ENCODE measurements around the gene DSCAM.
A peak's percentile ranks its signal among the peaks of the same experiment; 100 is the strongest.

Gene DSCAM

GRCh38 chr21:40605094-40605493 lies 241.9 kb downstream of the DSCAM start:
- peak overlapping the region; percentile 64; the same call in 1 of the 2 replicates for H3K27ac ChIP-seq
- no peak for TF ChIP-seq CTCF (conservative IDR thresholded peaks at IDR 0.05)

- no peak overlapping the region for H3K27ac ChIP-seq
- no peak for TF ChIP-seq CTCF (conservative IDR thresholded peaks at IDR 0.05)
Observed at GRCh38 chr21:40603774-40604173, 243.2 kb downstream of the DSCAM start.

- no peak overlapping the region for H3K27ac ChIP-seq
- no peak for TF ChIP-seq CTCF (conservative IDR thresholded peaks at IDR 0.05)
Observed at GRCh38 chr21:40602080-40602479, 244.9 kb downstream of the DSCAM start.

- no peak for TF ChIP-seq CTCF (conservative IDR thresholded peaks at IDR 0.05)
- H3K27ac ChIP-seq, result no peak overlapping the region
Observed at GRCh38 chr21:40595806-40596205, 251.2 kb downstream of the DSCAM start.

- no peak for TF ChIP-seq CTCF (conservative IDR thresholded peaks at IDR 0.05)
- no peak overlapping the region for H3K27ac ChIP-seq
Observed at GRCh38 chr21:40587736-40588346, 259.1 kb downstream of the DSCAM start.

GRCh38 chr21:40586575-40586974 lies 260.4 kb downstream of the DSCAM start:
- no peak overlapping the region for H3K27ac ChIP-seq
- TF ChIP-seq CTCF (conservative IDR thresholded peaks at IDR 0.05), result no peak

- TF ChIP-seq CTCF (conservative IDR thresholded peaks at IDR 0.05), result no peak
- H3K27ac ChIP-seq, result no peak overlapping the region
Observed at GRCh38 chr21:40577285-40578043, 269.5 kb downstream of the DSCAM start.

Measured in VCaP (cell line).